ENCODE measurements around the gene WNT8B. TPM values are rescaled to one million over a fixed set of nuclear protein-coding genes. Genes with fewer than 3 reads are reported as not detected.

Gene WNT8B
- total and polyA plus RNA-seq, 2 of the 13 experiments (the other 11 are each of a cell fraction or from before 2014, with no cell fraction given), result 0.07 to 0.20 TPM

DNA sequence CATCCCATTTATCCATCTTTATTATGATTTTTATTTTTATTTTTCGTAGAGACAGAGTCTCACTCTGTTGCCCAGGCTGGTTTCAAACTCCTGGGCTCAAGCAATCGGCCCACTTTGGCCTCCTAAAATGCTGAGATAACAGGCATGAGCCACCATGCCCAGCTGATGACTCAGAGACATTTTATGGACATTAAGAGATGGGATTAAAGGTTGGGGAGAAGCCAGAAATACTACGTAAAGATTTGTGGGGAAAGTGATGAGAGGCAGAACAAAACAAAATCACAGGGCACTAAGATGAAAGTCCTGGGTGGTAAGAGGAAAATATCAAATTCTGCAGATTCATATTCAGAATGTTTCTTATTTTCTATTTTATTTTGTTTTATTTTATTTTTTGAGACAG is 7.6 kb downstream of the WNT8B start:
- no TSS peak for BruUV-seq (replicated peaks)
- ChIA-PET CTCF (ENCODE audit: low intra/inter-chr PET ratio, low total read pairs) (no interaction called here), POLR2A (no interaction called here)
- FAIRE-seq, result no peak
- no peak overlapping the region for H3K9ac ChIP-seq (ENCODE audit: insufficient read depth, low read depth, low read length)
- no peak overlapping the region for H2AFZ ChIP-seq (ENCODE audit: low read length)
- no peak overlapping the region for H3K4me3 ChIP-seq (replicated peaks in 1 of 3; ENCODE audit: insufficient read depth in 1 of 3, low read depth in 2 of 3, low read length in 3 of 3)
- in situ Hi-C loops (cut with HindIII; ENCODE audit: extremely low pct_ligation_motif_present, low pct_unique_long_range_greater_than_20kb), result no loop called here
- peaks cover 0 to 14% of the 10 kb centered on the region in 2 experiments; a peak in 2 of 5 replicates for H3K27me3 ChIP-seq (ENCODE audit: control insufficient read depth in 1 of 2, insufficient read depth in 2 of 2, low read length in 2 of 2)
- no peaks in the 10 kb centered on the region for H3K36me3 ChIP-seq (replicated peaks in 1 of 2; ENCODE audit: control insufficient read depth in 1 of 2, insufficient read depth in 2 of 2, low read length in 2 of 2)
- H3K4me2 ChIP-seq (ENCODE audit: low read depth, low read length), result no peak overlapping the region
- intact Hi-C loops (cut with micrococcal nuclease; ENCODE audit: unreplicated experiment), result no loop called here
- TF ChIP-seq, protein P1, sequence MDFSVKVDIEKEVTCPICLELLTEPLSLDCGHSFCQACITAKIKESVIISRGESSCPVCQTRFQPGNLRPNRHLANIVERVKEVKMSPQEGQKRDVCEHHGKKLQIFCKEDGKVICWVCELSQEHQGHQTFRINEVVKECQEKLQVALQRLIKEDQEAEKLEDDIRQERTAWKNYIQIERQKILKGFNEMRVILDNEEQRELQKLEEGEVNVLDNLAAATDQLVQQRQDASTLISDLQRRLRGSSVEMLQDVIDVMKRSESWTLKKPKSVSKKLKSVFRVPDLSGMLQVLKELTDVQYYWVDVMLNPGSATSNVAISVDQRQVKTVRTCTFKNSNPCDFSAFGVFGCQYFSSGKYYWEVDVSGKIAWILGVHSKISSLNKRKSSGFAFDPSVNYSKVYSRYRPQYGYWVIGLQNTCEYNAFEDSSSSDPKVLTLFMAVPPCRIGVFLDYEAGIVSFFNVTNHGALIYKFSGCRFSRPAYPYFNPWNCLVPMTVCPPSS (IDR thresholded peaks at IDR 0.05), result no peak
- TF ChIP-seq AGO2 (optimal IDR thresholded peaks at IDR 0.05; ENCODE audit: low read depth, low read length), result no peak
- no peak for TF ChIP-seq ZNF777 (CRISPR knock-in tag; IDR thresholded peaks at IDR 0.05)
- TF ChIP-seq ZNF605 (CRISPR knock-in tag; IDR thresholded peaks at IDR 0.05), result no peak
- TF ChIP-seq, protein P2, sequence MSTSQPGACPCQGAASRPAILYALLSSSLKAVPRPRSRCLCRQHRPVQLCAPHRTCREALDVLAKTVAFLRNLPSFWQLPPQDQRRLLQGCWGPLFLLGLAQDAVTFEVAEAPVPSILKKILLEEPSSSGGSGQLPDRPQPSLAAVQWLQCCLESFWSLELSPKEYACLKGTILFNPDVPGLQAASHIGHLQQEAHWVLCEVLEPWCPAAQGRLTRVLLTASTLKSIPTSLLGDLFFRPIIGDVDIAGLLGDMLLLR (CRISPR knock-in tag; IDR thresholded peaks at IDR 0.05), result no peak
- no peak for TF ChIP-seq SOX5 (CRISPR knock-in tag; IDR thresholded peaks at IDR 0.05; ENCODE audit: borderline replicate concordance)
- no peak for TF ChIP-seq ZNF629 (CRISPR knock-in tag; conservative IDR thresholded peaks at IDR 0.05)
- no peak for TF ChIP-seq ZNF572 (CRISPR knock-in tag; IDR thresholded peaks at IDR 0.05)
- TF ChIP-seq ZMYM4 (CRISPR knock-in tag; IDR thresholded peaks at IDR 0.05), result no peak
- no peak for TF ChIP-seq POGZ (CRISPR knock-in tag; IDR thresholded peaks at IDR 0.05)
- TF ChIP-seq ZNF343 (CRISPR knock-in tag; IDR thresholded peaks at IDR 0.05), result no peak
- TF ChIP-seq ZBTB7A (CRISPR knock-in tag; IDR thresholded peaks at IDR 0.05), result no peak
- TF ChIP-seq ZNF772 (CRISPR knock-in tag; IDR thresholded peaks at IDR 0.05), result no peak
- no peak for TF ChIP-seq TSC22D2 (CRISPR knock-in tag; IDR thresholded peaks at IDR 0.05; ENCODE audit: borderline replicate concordance)
- TF ChIP-seq JUN (CRISPR knock-in tag; IDR thresholded peaks at IDR 0.05), result no peak
- DNase-seq (ENCODE audit: low spot score), result no peak
- 3% methylated on average over 3 of the region's 3 CpGs for WGBS (ENCODE audit: low lambda C conversion rate)
- ATAC-seq, result no peak
- H3K27ac ChIP-seq (ENCODE audit: extremely low read length, insufficient read depth, low read length), result no peak overlapping the region
- no peaks in the 10 kb centered on the region for H3K79me2 ChIP-seq (ENCODE audit: insufficient read depth, low read length)
- no peaks in the 10 kb centered on the region for H3K4me1 ChIP-seq (ENCODE audit: insufficient read depth, low read length)
- no peaks in the 10 kb centered on the region for H4K20me1 ChIP-seq (ENCODE audit: insufficient read depth, low read length)
- no peaks in the 10 kb centered on the region for H3K9me3 ChIP-seq (ENCODE audit: low read length)

Data from HepG2 (cell line).